Sigmoid colon (tissue), 7 donors: Measurements from ENCODE around the gene KCNIP1. TPM values are rescaled to one million over a fixed set of nuclear protein-coding genes. Genes with fewer than 3 reads are reported as not detected.
A peak's percentile ranks its signal among the peaks of the same experiment; 100 is the strongest.

Experiments
- DNase-seq: peaks from one replicate; pipeline ENCODE4 v3.0.0-alpha.2; 2019
- H3K27ac ChIP-seq, 4 donors: fragments of 200-600 bp; sonication (generic); one replicate each; pipeline ENCODE4 v1.5.1; 2016 to 2019; ENCODE audit warnings: mild to moderate bottlenecking in 1 of 4
- H3K27me3 ChIP-seq, 3 donors: fragments of 200-600 bp; sonication (generic); one replicate each; pipeline ENCODE4 v1.5.1; 2019; ENCODE audit warnings: mild to moderate bottlenecking in 1 of 3
- H3K36me3 ChIP-seq, 4 donors: fragments of 200-600 bp; sonication (generic); one replicate each; pipeline ENCODE4 v1.5.1; 2016 to 2019
- H3K4me1 ChIP-seq, 4 donors: fragments of 200-600 bp; sonication (generic); one replicate each; pipeline ENCODE4 v1.5.1; 2017 to 2019
- H3K4me3 ChIP-seq, 4 donors: fragments of 200-600 bp; sonication (generic); one replicate each; pipeline ENCODE4 v1.5.1; 2017 to 2019; ENCODE audit warnings: mild to moderate bottlenecking in 2 of 4, moderate library complexity in 1 of 4
- H3K9me3 ChIP-seq, 4 donors: fragments of 200-600 bp in 3 of 4; sonication (generic) in 3 of 4; one replicate each; pipeline versions ENCODE4 v1.5.1 to v1.6.1; 2013 to 2019
- EP300 ChIP-seq, 4 donors: sonication (generic); formaldehyde crosslinking; IDR thresholded peaks; one replicate each; pipeline ENCODE4 v1.6.1; 2017; ENCODE audit warnings: antibody characterized with exemption in 4 of 4
- POLR2A ChIP-seq, 2 donors: fragments of 450-650 bp; IDR thresholded peaks; one replicate each; pipeline ENCODE4 v1.6.1; 2016; ENCODE audit warnings: antibody characterized with exemption in 2 of 2, mild to moderate bottlenecking in 2 of 2, moderate library complexity in 2 of 2
- POLR2AphosphoS5 ChIP-seq, 4 donors: sonication (generic); formaldehyde crosslinking; IDR thresholded peaks; one replicate each; pipeline ENCODE4 v1.6.1; 2017; ENCODE audit warnings: antibody characterized with exemption in 4 of 4
- WGBS, 2 donors: extraction: QIAGEN DNeasy Blood & Tissue Kit; methylation state at CpG; one replicate each; pipeline ENCODE4 v1.1.7; 2013; 5-methylcytosine and 5-hydroxymethylcytosine counted together
- intact Hi-C: fragments of 100-400 bp; cut with DNase I; formaldehyde crosslinking; loops from one replicate; pipeline ENCODE4 v1.15.1; 2023
- polyA plus RNA-seq, 3 donors: library from polyadenylated mRNA; stranded (reverse); fragments of 200-250 nt; gene quantifications; one replicate each; pipeline ENCODE4 v1.2.3, GENCODE V29; 2013
- total RNA-seq, 4 donors: library from RNA; depleted of rRNA; stranded (reverse); fragments of >200 nt; gene quantifications; one replicate each; pipeline ENCODE4 v1.1.0, GENCODE V29; 2016
- TF ChIP-seq, protein P1 (sequence below), 4 experiments: fragments of 450-650 bp in 3 of 4; fragments of 200-600 bp in 1 of 4; IDR thresholded peaks; one replicate each; pipeline ENCODE4 v1.5.1; 2016 to 2019; ENCODE audit warnings: antibody characterized with exemption in 4 of 4, mild to moderate bottlenecking in 3 of 4, moderate library complexity in 2 of 4
- donor health status: healthy with polysubstance abuse.
- donor health status: Bipolar disorder and iron deficiency.
- donor health status: healthy.

Gene KCNIP1
- total and polyA plus RNA-seq, 7 donors, result 0.28 to 2.8 (median 1.1) TPM; not detected in 2

DNA sequence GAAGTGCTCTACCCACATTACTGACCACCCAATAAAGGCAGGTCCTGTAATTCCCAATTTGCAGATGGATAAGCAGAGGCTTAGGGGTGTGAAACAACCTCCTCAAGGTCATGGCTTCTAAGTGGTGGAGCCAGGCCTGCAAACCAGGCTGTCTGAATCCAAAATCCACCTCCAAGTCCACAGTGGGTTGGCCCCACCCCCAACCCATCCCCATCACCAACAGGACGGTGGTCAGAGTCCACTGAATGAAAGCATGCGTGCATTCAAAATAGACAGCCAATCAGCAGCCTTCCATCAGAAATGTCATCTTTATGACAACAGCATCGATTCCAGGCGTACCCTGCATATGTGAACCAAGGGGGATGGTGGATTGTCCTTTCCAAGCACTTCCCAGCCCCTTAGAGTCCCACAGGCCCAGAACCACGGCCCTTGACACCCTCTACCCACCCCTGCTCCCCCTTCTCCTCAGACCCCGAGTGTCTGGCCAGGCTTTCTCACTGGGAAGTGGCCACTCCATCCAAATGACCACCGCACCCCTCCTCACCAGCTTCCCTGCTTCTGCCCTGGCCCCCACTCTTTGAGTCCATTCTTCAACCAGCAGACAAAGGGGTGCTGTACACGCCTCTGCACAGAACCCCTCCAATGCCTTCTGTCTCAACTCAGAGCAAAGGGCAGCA, 133.1 kb downstream of the KCNIP1 start:
- intact Hi-C loops, result no loop called here
- peaks cover 0 to 28% (median 26%) of the 10 kb centered on the region in 4 donors for H3K4me1 ChIP-seq
- no peak overlapping the region for H3K27ac ChIP-seq
- DNase-seq, result peak; percentile 37
- peaks cover 0 to 5% (median 0%) of the 10 kb centered on the region in 3 donors for H3K27me3 ChIP-seq
- no peaks in the 10 kb centered on the region for H3K9me3 ChIP-seq
- TF ChIP-seq POLR2AphosphoS5 (IDR thresholded peaks at IDR 0.05), result no peak
- TF ChIP-seq, protein P1, sequence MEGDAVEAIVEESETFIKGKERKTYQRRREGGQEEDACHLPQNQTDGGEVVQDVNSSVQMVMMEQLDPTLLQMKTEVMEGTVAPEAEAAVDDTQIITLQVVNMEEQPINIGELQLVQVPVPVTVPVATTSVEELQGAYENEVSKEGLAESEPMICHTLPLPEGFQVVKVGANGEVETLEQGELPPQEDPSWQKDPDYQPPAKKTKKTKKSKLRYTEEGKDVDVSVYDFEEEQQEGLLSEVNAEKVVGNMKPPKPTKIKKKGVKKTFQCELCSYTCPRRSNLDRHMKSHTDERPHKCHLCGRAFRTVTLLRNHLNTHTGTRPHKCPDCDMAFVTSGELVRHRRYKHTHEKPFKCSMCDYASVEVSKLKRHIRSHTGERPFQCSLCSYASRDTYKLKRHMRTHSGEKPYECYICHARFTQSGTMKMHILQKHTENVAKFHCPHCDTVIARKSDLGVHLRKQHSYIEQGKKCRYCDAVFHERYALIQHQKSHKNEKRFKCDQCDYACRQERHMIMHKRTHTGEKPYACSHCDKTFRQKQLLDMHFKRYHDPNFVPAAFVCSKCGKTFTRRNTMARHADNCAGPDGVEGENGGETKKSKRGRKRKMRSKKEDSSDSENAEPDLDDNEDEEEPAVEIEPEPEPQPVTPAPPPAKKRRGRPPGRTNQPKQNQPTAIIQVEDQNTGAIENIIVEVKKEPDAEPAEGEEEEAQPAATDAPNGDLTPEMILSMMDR (IDR thresholded peaks at IDR 0.05), result no peak
- no peak for TF ChIP-seq POLR2A (IDR thresholded peaks at IDR 0.05)
- no peak for TF ChIP-seq EP300 (IDR thresholded peaks at IDR 0.05)
- no peak overlapping the region for H3K4me3 ChIP-seq
- no peaks in the 10 kb centered on the region for H3K36me3 ChIP-seq
- 64 to 80% methylated on average over 8 of the region's 8 CpGs for WGBS, 2 donors

DNA sequence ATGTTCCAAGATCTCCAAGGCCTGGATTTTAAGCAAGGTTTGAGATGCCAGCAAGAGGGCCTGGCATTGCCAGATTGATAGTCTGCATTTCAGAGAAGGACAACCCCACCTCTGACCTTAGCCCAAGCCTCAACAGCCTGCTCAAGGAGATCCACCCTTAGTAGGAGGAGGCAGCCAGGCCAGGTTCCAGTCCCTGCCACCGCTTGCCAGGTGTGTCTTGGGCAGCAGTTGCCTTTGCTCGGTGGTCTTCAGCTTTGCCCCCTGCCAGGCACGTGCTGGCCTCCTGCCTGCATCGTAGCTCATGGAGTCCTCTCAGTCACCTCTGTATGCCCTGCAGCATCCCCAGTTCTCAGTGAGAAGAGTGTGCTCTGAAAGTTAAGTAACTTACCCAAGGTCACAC, 134.2 kb downstream of the KCNIP1 start:
- 83 to 90% methylated on average over 4 of the region's 4 CpGs for WGBS, 2 donors
- no peak overlapping the region for H3K27ac ChIP-seq
- peaks cover 0 to 14% (median 0%) of the 10 kb centered on the region in 3 donors for H3K27me3 ChIP-seq
- H3K4me3 ChIP-seq, result no peak overlapping the region
- H3K9me3 ChIP-seq, result no peaks in the 10 kb centered on the region
- TF ChIP-seq EP300 (IDR thresholded peaks at IDR 0.05) (no peak), POLR2A (IDR thresholded peaks at IDR 0.05) (no peak), POLR2AphosphoS5 (IDR thresholded peaks at IDR 0.05) (no peak)
- TF ChIP-seq, protein P1 (IDR thresholded peaks at IDR 0.05), result no peak
- DNase-seq, result peak; percentile 55
- peaks cover 0 to 17% (median 16%) of the 10 kb centered on the region in 4 donors for H3K4me1 ChIP-seq
- H3K36me3 ChIP-seq, result no peaks in the 10 kb centered on the region
- intact Hi-C loops, result no loop called here

DNA sequence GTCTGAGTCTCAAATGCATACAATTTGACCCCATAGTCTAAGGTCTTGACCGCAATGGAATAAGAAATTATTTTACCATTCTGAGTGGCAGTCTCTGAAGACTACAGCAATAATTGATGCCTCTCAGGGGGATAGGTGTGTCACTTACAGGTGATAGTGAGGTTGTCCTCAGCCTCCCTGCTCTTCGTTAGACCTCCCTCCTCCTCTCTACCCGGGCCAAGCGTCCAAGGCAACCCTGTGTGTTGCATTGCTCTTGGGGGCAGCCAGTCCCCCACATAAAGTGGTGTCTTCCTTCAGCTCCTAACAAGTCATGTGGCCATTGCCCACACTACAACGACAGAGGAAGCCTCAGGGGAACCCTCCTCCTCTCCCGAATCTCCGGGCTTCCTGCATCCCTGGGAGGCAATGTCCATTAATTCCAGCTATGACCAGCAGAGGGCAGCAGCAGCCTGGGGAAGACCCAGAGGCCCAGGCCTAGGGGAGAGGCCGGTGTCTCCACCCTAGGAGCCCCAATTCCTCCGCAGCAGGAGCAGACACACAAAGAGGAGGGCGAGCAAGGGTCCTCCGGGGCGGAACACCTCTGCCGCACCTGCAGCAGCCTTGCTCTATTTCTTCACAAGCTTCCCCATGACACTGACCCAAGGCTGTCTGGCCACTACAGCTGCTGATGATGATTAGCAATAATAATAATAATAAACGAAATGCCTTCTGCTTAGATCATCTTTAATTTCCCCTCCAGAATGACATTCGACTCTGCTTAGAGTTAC, 134.8 kb downstream of the KCNIP1 start:
- DNase-seq, result peak; percentile 73
- no peaks in the 10 kb centered on the region for H3K36me3 ChIP-seq
- WGBS, 2 donors, result 35 to 37% methylated on average over 15 of the region's 15 CpGs
- TF ChIP-seq, protein P1 (IDR thresholded peaks at IDR 0.05), result peak; percentile 17 to 88 (median 72)
- no peak for TF ChIP-seq POLR2A (IDR thresholded peaks at IDR 0.05)
- TF ChIP-seq POLR2AphosphoS5 (IDR thresholded peaks at IDR 0.05), result no peak
- no peak for TF ChIP-seq EP300 (IDR thresholded peaks at IDR 0.05)
- intact Hi-C loops, result no loop called here
- H3K27me3 ChIP-seq, result peaks cover 0 to 18% (median 0%) of the 10 kb centered on the region in 3 donors
- peaks cover 0 to 13% (median 12%) of the 10 kb centered on the region in 4 donors for H3K4me1 ChIP-seq
- no peak overlapping the region for H3K4me3 ChIP-seq
- H3K27ac ChIP-seq, result no peak overlapping the region
- H3K9me3 ChIP-seq, result no peaks in the 10 kb centered on the region

DNA sequence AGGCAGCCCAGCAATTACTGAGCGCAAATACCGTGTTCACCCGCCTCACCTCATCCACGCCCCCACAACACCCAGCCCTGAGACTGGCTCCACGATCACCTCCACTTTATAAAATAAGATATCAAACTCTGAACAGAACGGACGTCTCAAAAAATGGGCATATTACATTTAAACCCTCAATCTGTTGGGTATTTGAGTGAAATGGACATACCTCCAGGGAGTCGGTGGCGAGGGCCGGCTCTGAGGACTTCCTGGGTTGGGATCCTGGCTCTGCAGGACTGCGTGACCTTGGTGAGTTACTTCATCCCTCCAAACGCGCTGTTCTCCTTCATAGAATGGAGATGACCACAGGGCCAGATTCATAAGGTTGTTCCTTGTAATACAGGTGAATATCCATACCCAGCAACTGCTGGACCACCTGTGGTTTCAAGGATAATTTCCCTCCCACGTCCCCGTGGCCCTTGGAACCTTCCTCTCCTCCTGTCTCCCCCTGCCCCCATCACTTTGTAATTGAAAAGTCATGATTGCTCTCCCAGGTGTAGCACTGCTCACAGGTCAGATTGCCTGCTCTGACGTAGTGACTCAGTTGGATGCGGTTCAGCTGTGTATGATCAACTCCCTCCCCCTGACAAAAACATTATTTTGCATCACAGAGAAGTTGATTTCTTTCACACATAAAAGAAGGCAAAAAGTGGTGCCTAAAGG, 135.6 kb downstream of the KCNIP1 start:
- H3K27me3 ChIP-seq, result peaks cover 0 to 21% (median 0%) of the 10 kb centered on the region in 3 donors
- DNase-seq, result peak; percentile 45
- TF ChIP-seq POLR2A (IDR thresholded peaks at IDR 0.05) (no peak), POLR2AphosphoS5 (IDR thresholded peaks at IDR 0.05) (no peak), EP300 (IDR thresholded peaks at IDR 0.05) (no peak)
- TF ChIP-seq, protein P1 (IDR thresholded peaks at IDR 0.05), result no peak
- no peaks in the 10 kb centered on the region for H3K9me3 ChIP-seq
- H3K36me3 ChIP-seq, result no peaks in the 10 kb centered on the region
- no peak overlapping the region for H3K27ac ChIP-seq
- intact Hi-C loops, result no loop called here
- peaks cover 0 to 6% (median 5%) of the 10 kb centered on the region in 4 donors for H3K4me1 ChIP-seq
- H3K4me3 ChIP-seq, result no peak overlapping the region
- 86 to 89% methylated on average over 17 of the region's 17 CpGs for WGBS, 2 donors
